Mucosa of gallbladder (tissue), 1 donor: ENCODE results near the gene AFG3L2. TPM values are rescaled to one million over a fixed set of nuclear protein-coding genes. Genes with fewer than 3 reads are reported as not detected.
A peak's percentile ranks its signal among the peaks of the same experiment; 100 is the strongest.
"Not testable (repeated sequence)": the region's sequence is repeated elsewhere in the genome, so short reads cannot be mapped to it uniquely, and the experiment has no call there.

ENCODE experiments used
- DNase-seq: peaks from one replicate; pipeline ENCODE4 v3.0.0-alpha.2; 2020; ENCODE audit warnings: low spot score
- total RNA-seq: library from RNA; stranded (reverse); gene quantifications from one replicate; pipeline ENCODE4 v1.2.1, GENCODE V29; 2021
- donor health status: DM: no; HTN: no; CAD: no.

AFG3L2 gene
- 39.2 TPM for total RNA-seq

- DNase-seq: peak; percentile 100
Measured at GRCh38 chr18:12376754-12377555, at the start of gene AFG3L2. AFG3L2 (minus strand) TSS chr18:12377227; CDS start chr18:12377082, 145 bp downstream.

- no peak for DNase-seq
Measured at GRCh38 chr18:12424252-12424651, 47.2 kb upstream of the AFG3L2 start.

GRCh38 chr18:12423820-12424219, 46.8 kb upstream of the AFG3L2 start:
- no peak for DNase-seq

GRCh38 chr18:12423393-12423792, 46.4 kb upstream of the AFG3L2 start:
- DNase-seq: no peak

- DNase-seq: no peak
Measured at GRCh38 chr18:12422936-12423335, 45.9 kb upstream of the AFG3L2 start.

GRCh38 chr18:12421732-12422131, 44.7 kb upstream of the AFG3L2 start:
- DNase-seq: no peak

- DNase-seq: no peak
Measured at GRCh38 chr18:12420821-12421421, 43.9 kb upstream of the AFG3L2 start.

- DNase-seq: no peak
Measured at GRCh38 chr18:12417687-12418086, 40.7 kb upstream of the AFG3L2 start.

GRCh38 chr18:12416098-12416729, 39.2 kb upstream of the AFG3L2 start:
- no peak for DNase-seq

- no peak for DNase-seq
Measured at GRCh38 chr18:12411456-12411855, 34.4 kb upstream of the AFG3L2 start.

GRCh38 chr18:12410747-12411146, 33.7 kb upstream of the AFG3L2 start:
- DNase-seq: not testable (repeated sequence)

- DNase-seq: no peak
Measured at GRCh38 chr18:12410081-12410481, 33.1 kb upstream of the AFG3L2 start.

- no peak for DNase-seq
Measured at GRCh38 chr18:12409469-12409868, 32.4 kb upstream of the AFG3L2 start.

GRCh38 chr18:12408247-12408869, 31.3 kb upstream of the AFG3L2 start:
- no peak for DNase-seq

GRCh38 chr18:12406371-12407111, 29.5 kb upstream of the AFG3L2 start:
- DNase-seq: no peak

- no peak for DNase-seq
Measured at GRCh38 chr18:12405066-12405465, 28.0 kb upstream of the AFG3L2 start.

GRCh38 chr18:12403601-12404506, 26.8 kb upstream of the AFG3L2 start:
- DNase-seq: no peak

- DNase-seq: no peak
Measured at GRCh38 chr18:12401881-12402280, 24.9 kb upstream of the AFG3L2 start.

GRCh38 chr18:12399231-12399630, 22.2 kb upstream of the AFG3L2 start:
- DNase-seq: no peak

GRCh38 chr18:12398625-12399024, 21.6 kb upstream of the AFG3L2 start:
- DNase-seq: no peak

GRCh38 chr18:12397793-12398192, 20.8 kb upstream of the AFG3L2 start:
- no peak for DNase-seq
